Nephron (organoid): Measurements from ENCODE around the gene ARHGEF7.

Source experiments
- H3K27ac Mint-ChIP-seq, 3 experiments: 2 replicates each; pipeline ENCODE4 v1.8.0; 2020; ENCODE audit warnings: mixed read lengths in 3 of 3, mild to moderate bottlenecking in 2 of 3, moderate library complexity in 1 of 3
- H3K27me3 Mint-ChIP-seq: 2 replicates; pipeline ENCODE4 v1.8.0; 2021; ENCODE audit warnings: low read depth, mild to moderate bottlenecking, moderate library complexity, mixed read lengths
- H3K36me3 Mint-ChIP-seq: 2 replicates; pipeline ENCODE4 v1.8.0; 2020; ENCODE audit warnings: low read depth, mixed read lengths
- H3K4me1 Mint-ChIP-seq: 2 replicates; pipeline ENCODE4 v1.8.0; 2020; ENCODE audit warnings: mixed read lengths
- H3K4me3 Mint-ChIP-seq, 3 experiments: 2 replicates each; pipeline ENCODE4 v1.8.0; 2020; ENCODE audit warnings: mild to moderate bottlenecking in 3 of 3, mixed read lengths in 3 of 3, moderate library complexity in 2 of 3
- H3K9me3 Mint-ChIP-seq: 2 replicates; pipeline ENCODE4 v1.8.0; 2020; ENCODE audit warnings: mixed read lengths
- CTCF ChIP-seq, 3 experiments: fragments of 200-600 bp; sonication (generic); IDR thresholded peaks; one replicate each; pipeline ENCODE4 v1.5.0; 2021; ENCODE audit warnings: antibody characterized with exemption in 3 of 3; ENCODE audit not compliant: unreplicated experiment in 3 of 3

Gene ARHGEF7

GRCh38 chr13:111131048-111131447 is 15.9 kb downstream of the ARHGEF7 start:
- Mint-ChIP-seq H3K4me3 (no peak overlapping the region), H3K27me3 (no peaks in the 10 kb centered on the region)

DNA sequence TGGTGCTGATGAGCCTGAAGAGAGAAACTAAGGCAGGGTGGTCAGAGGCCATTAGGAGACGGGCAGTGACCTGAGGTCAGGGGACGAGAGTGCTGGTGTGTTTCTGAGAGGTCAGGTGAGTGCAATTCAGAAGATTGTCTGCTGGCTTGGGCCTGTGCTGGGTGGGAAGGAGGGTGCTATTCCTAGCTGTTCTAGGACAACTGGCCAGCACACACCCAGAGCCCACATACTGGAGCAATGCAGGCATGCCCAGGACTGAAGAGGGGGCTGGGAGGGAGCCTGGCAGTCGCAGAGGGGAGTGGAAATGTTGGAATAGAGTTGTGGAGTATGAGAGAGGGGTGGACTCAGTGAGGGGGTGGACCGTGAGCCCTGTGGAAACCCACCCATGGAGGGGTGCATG is 16.5 kb downstream of the ARHGEF7 start:
- H3K27me3 Mint-ChIP-seq, result no peaks in the 10 kb centered on the region
- H3K36me3 Mint-ChIP-seq, result peaks cover 12% of the 10 kb centered on the region

More at GRCh38 chr13:111131048-111131447, 15.9 kb downstream of the ARHGEF7 start:
- Mint-ChIP-seq H3K4me1 (peaks cover 33% of the 10 kb centered on the region), H3K36me3 (peaks cover 12% of the 10 kb centered on the region), H3K27ac (no peak overlapping the region), H3K9me3 (peaks cover 2% of the 10 kb centered on the region)
- no peak for TF ChIP-seq CTCF (IDR thresholded peaks at IDR 0.05; ENCODE audit: unreplicated experiment in 3 of 3)

DNA sequence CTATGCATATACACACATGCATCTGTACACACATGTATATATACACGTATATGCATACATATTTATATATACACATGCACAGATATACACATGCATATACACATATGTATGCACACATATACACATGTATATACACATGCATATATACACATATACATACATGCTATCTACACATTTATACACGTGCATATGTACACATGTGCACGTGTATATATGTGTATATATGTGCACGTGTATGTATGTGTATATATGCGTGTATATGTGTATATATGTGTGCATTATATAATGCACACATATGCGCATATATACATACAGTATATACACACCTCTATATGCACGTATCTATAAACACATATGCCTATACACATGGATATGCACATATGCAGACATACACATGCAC is 17.8 kb downstream of the ARHGEF7 start:
- Mint-ChIP-seq H3K4me3 (no peak overlapping the region), H3K9me3 (peaks cover 2% of the 10 kb centered on the region), H3K4me1 (peaks cover 33% of the 10 kb centered on the region), H3K27ac (no peak overlapping the region), H3K36me3 (peaks cover 12% of the 10 kb centered on the region), H3K27me3 (no peaks in the 10 kb centered on the region)
- no peak for TF ChIP-seq CTCF (IDR thresholded peaks at IDR 0.05; ENCODE audit: unreplicated experiment in 3 of 3)

More for the DNA sequence above, 16.5 kb downstream of the ARHGEF7 start:
- TF ChIP-seq CTCF (IDR thresholded peaks at IDR 0.05; ENCODE audit: unreplicated experiment in 3 of 3), result no peak
- H3K4me1 Mint-ChIP-seq, result peaks cover 33% of the 10 kb centered on the region
- H3K27ac Mint-ChIP-seq, result peak overlapping the region in 2 of 3 experiments; percentile 6 to 39
- H3K4me3 Mint-ChIP-seq, result no peak overlapping the region
- peaks cover 2% of the 10 kb centered on the region for H3K9me3 Mint-ChIP-seq

GRCh38 chr13:111139452-111139851 is 24.3 kb downstream of the ARHGEF7 start:
- Mint-ChIP-seq H3K4me1 (peaks cover 19% of the 10 kb centered on the region), H3K36me3 (peaks cover 4% of the 10 kb centered on the region), H3K4me3 (no peak overlapping the region)

DNA sequence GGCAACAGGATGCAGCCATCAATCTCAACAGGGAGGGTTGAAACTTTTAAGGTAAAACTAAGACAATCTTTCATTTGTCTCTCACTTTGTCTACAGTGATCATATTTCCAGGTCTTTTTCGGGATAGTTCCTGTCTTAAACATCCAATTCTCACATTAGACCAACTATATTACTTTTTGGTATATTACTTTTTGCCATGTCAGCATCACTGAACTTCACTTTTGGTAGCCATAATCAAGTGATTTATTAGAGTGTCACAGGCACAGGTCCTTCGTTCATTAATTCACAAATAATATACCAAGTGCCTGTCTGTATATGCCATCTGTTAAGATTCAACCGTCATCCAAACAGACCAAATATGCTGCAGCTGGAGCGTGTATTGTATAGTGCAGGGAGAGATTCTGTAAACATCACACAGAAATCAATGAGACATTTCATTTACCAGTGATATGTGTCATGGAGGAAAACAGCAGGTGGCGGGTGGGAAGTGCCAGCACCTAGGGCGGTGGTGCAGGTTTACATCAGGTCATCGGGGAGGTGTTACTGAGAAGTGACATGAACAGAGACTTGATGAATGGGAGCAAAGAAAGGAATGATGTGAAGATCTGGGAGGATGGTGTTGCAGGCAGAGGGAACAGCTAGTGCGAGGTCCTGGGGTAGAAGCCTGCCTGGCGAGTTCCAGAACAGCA is 24.9 kb downstream of the ARHGEF7 start:
- no peak for TF ChIP-seq CTCF (IDR thresholded peaks at IDR 0.05; ENCODE audit: unreplicated experiment in 3 of 3)
- H3K27me3 Mint-ChIP-seq, result no peaks in the 10 kb centered on the region
- peaks cover 19% of the 10 kb centered on the region for H3K4me1 Mint-ChIP-seq
- no peak overlapping the region for H3K4me3 Mint-ChIP-seq
- peaks cover 7% of the 10 kb centered on the region for H3K36me3 Mint-ChIP-seq
- no peaks in the 10 kb centered on the region for H3K9me3 Mint-ChIP-seq
- no peak overlapping the region for H3K27ac Mint-ChIP-seq

More at GRCh38 chr13:111139452-111139851, 24.3 kb downstream of the ARHGEF7 start:
- no peaks in the 10 kb centered on the region for H3K27me3 Mint-ChIP-seq
- H3K27ac Mint-ChIP-seq, result no peak overlapping the region
- no peaks in the 10 kb centered on the region for H3K9me3 Mint-ChIP-seq
- no peak for TF ChIP-seq CTCF (IDR thresholded peaks at IDR 0.05; ENCODE audit: unreplicated experiment in 3 of 3)

- Mint-ChIP-seq H3K9me3 (no peaks in the 10 kb centered on the region), H3K27me3 (no peaks in the 10 kb centered on the region), H3K4me3 (no peak overlapping the region), H3K36me3 (peaks cover 5% of the 10 kb centered on the region), H3K4me1 (peaks cover 19% of the 10 kb centered on the region), H3K27ac (no peak overlapping the region)
- no peak for TF ChIP-seq CTCF (IDR thresholded peaks at IDR 0.05; ENCODE audit: unreplicated experiment in 3 of 3)
Observed at GRCh38 chr13:111140562-111141105, 25.5 kb downstream of the ARHGEF7 start.
